IPS-NIHi7 (cell line): Measurements from ENCODE around the gene CYB5R4.

Experiments
- DNase-seq: peaks from one replicate; pipeline ENCODE4 v3.0.0; 2012; ENCODE audit warnings: mixed read lengths; ENCODE audit errors: extremely low spot score

Gene CYB5R4

GRCh38 chr6:83859410-83860358 is at the start of gene CYB5R4:
Gene CYB5R4, plus strand, starts transcription at chr6:83859689. Its CDS starts 94 bp downstream, at chr6:83859783.
- DNase-seq = peak; percentile 99

- DNase-seq = no peak
These were observed 46.9 kb upstream of the CYB5R4 start for GRCh38 chr6:83812595-83812994.

GRCh38 chr6:83815631-83816272 is 43.7 kb upstream of the CYB5R4 start:
- DNase-seq = no peak

- no peak for DNase-seq
These were observed 36.8 kb upstream of the CYB5R4 start for GRCh38 chr6:83822629-83823169.

- DNase-seq = no peak
These were observed 35.1 kb upstream of the CYB5R4 start for GRCh38 chr6:83824388-83824801.

- no peak for DNase-seq
These were observed 34.7 kb upstream of the CYB5R4 start for GRCh38 chr6:83824831-83825230.

GRCh38 chr6:83827050-83827449 is 32.4 kb upstream of the CYB5R4 start:
- DNase-seq = peak; percentile 26

- no peak for DNase-seq
These were observed 20.8 kb upstream of the CYB5R4 start for GRCh38 chr6:83838727-83839126.

- no peak for DNase-seq
These were observed 15.3 kb upstream of the CYB5R4 start for GRCh38 chr6:83844170-83844569.

GRCh38 chr6:83846291-83846690 is 13.2 kb upstream of the CYB5R4 start:
- DNase-seq = no peak

- no peak for DNase-seq
These were observed 12.3 kb upstream of the CYB5R4 start for GRCh38 chr6:83847179-83847578.

- no peak for DNase-seq
These were observed 10.4 kb upstream of the CYB5R4 start for GRCh38 chr6:83849127-83849526.

GRCh38 chr6:83849610-83850009 is 9.9 kb upstream of the CYB5R4 start:
- DNase-seq = no peak

GRCh38 chr6:83852528-83853177 is 6.8 kb upstream of the CYB5R4 start:
- DNase-seq = no peak

- peak; percentile 39 for DNase-seq
These were observed 6.1 kb upstream of the CYB5R4 start, which contains the start of gene RIPPLY2 for GRCh38 chr6:83853178-83854000. Gene RIPPLY2, plus strand, starts transcription at chr6:83853360. Its CDS starts 57 bp downstream, at chr6:83853417.

- DNase-seq = peak; percentile 41
These were observed 5.4 kb upstream of the CYB5R4 start for GRCh38 chr6:83854001-83854501.

GRCh38 chr6:83854766-83855165 is 4.7 kb upstream of the CYB5R4 start:
- no peak for DNase-seq

- no peak for DNase-seq
These were observed 868 bp downstream of the CYB5R4 start for GRCh38 chr6:83860359-83860755.

GRCh38 chr6:83860782-83861495 is 1.4 kb downstream of the CYB5R4 start:
- DNase-seq = no peak

- DNase-seq = no peak
These were observed 3.4 kb downstream of the CYB5R4 start for GRCh38 chr6:83862776-83863471.
